ENCODE results near the gene KCNAB2. TPM values are rescaled to one million over a fixed set of nuclear protein-coding genes. Genes with fewer than 3 reads are reported as not detected.

Gene KCNAB2
- polyA plus RNA-seq, 1 donor, result 3.5 TPM

- no peak for DNase-seq
Observed at GRCh38 chr1:6097117-6097595, 51.5 kb downstream of the KCNAB2 start.

- DNase-seq, result no peak
Observed at GRCh38 chr1:6097824-6098223, 52.1 kb downstream of the KCNAB2 start.

- DNase-seq, result no peak
Observed at GRCh38 chr1:6098303-6099215, 52.9 kb downstream of the KCNAB2 start.

GRCh38 chr1:6099297-6099696, 53.6 kb downstream of the KCNAB2 start:
- no peak for DNase-seq

- no peak for DNase-seq
Observed at GRCh38 chr1:6099787-6100765, 54.4 kb downstream of the KCNAB2 start.

- DNase-seq, result no peak
Observed at GRCh38 chr1:6100861-6101783, 55.4 kb downstream of the KCNAB2 start.

GRCh38 chr1:6101826-6102531, 56.3 kb downstream of the KCNAB2 start:
- peak; percentile 11 for DNase-seq

GRCh38 chr1:6102532-6102845, 56.8 kb downstream of the KCNAB2 start:
- no peak for DNase-seq

GRCh38 chr1:6103111-6103853, 57.6 kb downstream of the KCNAB2 start:
- DNase-seq, result no peak

GRCh38 chr1:6103854-6104530, 58.3 kb downstream of the KCNAB2 start:
- no peak for DNase-seq

- no peak for DNase-seq
Observed at GRCh38 chr1:6104631-6105030, 58.9 kb downstream of the KCNAB2 start.

GRCh38 chr1:6105218-6105679, 59.6 kb downstream of the KCNAB2 start:
- no peak for DNase-seq

GRCh38 chr1:6105763-6106162, 60.1 kb downstream of the KCNAB2 start:
- DNase-seq, result no peak

- DNase-seq, result no peak
Observed at GRCh38 chr1:6106321-6106731, 60.6 kb downstream of the KCNAB2 start.

GRCh38 chr1:6106977-6107376, 61.3 kb downstream of the KCNAB2 start:
- DNase-seq, result no peak

- no peak for DNase-seq
Observed at GRCh38 chr1:6107409-6108356, 62.0 kb downstream of the KCNAB2 start.

- no peak for DNase-seq
Observed at GRCh38 chr1:6108476-6108875, 62.8 kb downstream of the KCNAB2 start.

GRCh38 chr1:6108937-6109614, 63.4 kb downstream of the KCNAB2 start:
- DNase-seq, result peak; percentile 8
